ENCODE results near the gene ROGDI.

The ROGDI gene

GRCh38 chr16:4840984-4841383 is 38.6 kb upstream of the ROGDI start:
- CTCF ChIA-PET, result interaction anchor here (1.8 kb wide), 1 partner anchor 115 kb away, joined by 7 read pairs; no protein-coding TSS in a partner anchor

GRCh38 chr16:4839942-4840341 is 37.5 kb upstream of the ROGDI start:
- ChIA-PET POLR2A (no interaction called here), CTCF (no interaction called here)
- no peak overlapping the region for H3K4me3 ChIP-seq (ENCODE audit: low read depth, low read length)
- DNase-seq (ENCODE audit: low read depth, low spot score), result no peak
- no peak for TF ChIP-seq CTCF (IDR thresholded peaks at IDR 0.05; ENCODE audit: insufficient read depth, low read length, missing control alignments)

More at GRCh38 chr16:4840984-4841383, 38.6 kb upstream of the ROGDI start:
- no peak for DNase-seq (ENCODE audit: low read depth, low spot score)
- H3K4me3 ChIP-seq (ENCODE audit: low read depth, low read length), result no peak overlapping the region
- TF ChIP-seq CTCF (IDR thresholded peaks at IDR 0.05; ENCODE audit: insufficient read depth, low read length, missing control alignments), result no peak
- POLR2A ChIA-PET, result no interaction called here

GRCh38 chr16:4837733-4838501 is 35.5 kb upstream of the ROGDI start:
- ChIA-PET CTCF (interaction anchor here (1.0 kb wide), 1 partner anchor 9 kb away, joined by 3 read pairs; the partner anchor contains the start of genes GLYR1 and UBN1), POLR2A (interaction anchor here (0.7 kb wide), 1 partner anchor 30 kb away, joined by 6 read pairs; no protein-coding TSS in a partner anchor)
- TF ChIP-seq CTCF (IDR thresholded peaks at IDR 0.05; ENCODE audit: insufficient read depth, low read length, missing control alignments), result no peak
- no peak overlapping the region for H3K4me3 ChIP-seq (ENCODE audit: low read depth, low read length)
- no peak for DNase-seq (ENCODE audit: low read depth, low spot score)

DNA sequence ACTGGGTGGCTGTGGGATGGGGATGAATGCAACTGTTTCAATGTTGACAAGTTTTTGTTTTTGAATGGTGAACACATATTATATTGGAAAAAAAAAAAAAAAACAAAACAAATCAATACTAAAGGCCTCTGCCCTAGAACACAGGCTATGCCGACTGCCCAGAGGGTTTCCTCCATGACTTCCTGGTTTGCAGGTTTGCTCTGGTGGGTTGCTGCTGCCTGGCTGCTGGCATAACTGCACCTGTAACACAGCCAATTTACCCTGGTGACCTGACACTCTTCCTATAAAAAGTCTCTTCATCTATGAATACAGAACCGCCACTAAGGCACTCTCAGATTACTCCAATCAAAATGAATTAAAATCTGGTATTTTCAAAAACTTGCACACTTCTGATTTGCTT is 34.3 kb upstream of the ROGDI start:
- DNase-seq (ENCODE audit: low read depth, low spot score), result no peak
- POLR2A ChIA-PET, result no interaction called here
- no peak overlapping the region for H3K4me3 ChIP-seq (ENCODE audit: low read depth, low read length)
- TF ChIP-seq CTCF (IDR thresholded peaks at IDR 0.05; ENCODE audit: insufficient read depth, low read length, missing control alignments), result no peak
- CTCF ChIA-PET, result interaction anchor here (1.0 to 2.0 kb wide), 3 partner anchors 10 to 119 kb away, joined by 3 to 11 read pairs (median 6); partner anchors contain the start of genes GLYR1 and UBN1

DNA sequence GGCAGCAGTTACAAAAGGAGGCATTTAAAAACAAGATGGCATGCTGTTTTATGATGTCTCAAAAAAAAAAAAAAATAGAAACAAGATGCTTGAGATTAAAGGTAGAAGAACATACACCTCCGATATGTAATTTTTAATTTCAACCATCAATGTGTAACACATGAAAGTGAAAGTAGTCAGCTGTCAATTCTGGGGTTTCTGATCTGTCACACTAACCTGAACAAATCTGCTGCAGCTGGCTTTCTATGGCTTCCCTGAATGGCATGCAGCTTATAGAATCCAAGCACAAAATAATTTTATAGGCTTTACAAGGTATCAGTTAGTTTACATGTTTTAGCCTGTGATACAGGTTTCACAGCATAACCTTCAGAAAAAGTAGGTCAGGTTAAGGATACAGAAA is 31.2 kb upstream of the ROGDI start:
- ChIA-PET CTCF (interaction anchor here (0.8 kb wide), 1 partner anchor 11 kb away, joined by 3 read pairs; no protein-coding TSS in a partner anchor), POLR2A (interaction anchor here (1.0 kb wide), 1 partner anchor 13 kb away, joined by 4 read pairs; no protein-coding TSS in a partner anchor)
- H3K4me3 ChIP-seq (ENCODE audit: low read depth, low read length), result no peak overlapping the region
- TF ChIP-seq CTCF (IDR thresholded peaks at IDR 0.05; ENCODE audit: insufficient read depth, low read length, missing control alignments), result no peak
- DNase-seq (ENCODE audit: low read depth, low spot score), result no peak

DNA sequence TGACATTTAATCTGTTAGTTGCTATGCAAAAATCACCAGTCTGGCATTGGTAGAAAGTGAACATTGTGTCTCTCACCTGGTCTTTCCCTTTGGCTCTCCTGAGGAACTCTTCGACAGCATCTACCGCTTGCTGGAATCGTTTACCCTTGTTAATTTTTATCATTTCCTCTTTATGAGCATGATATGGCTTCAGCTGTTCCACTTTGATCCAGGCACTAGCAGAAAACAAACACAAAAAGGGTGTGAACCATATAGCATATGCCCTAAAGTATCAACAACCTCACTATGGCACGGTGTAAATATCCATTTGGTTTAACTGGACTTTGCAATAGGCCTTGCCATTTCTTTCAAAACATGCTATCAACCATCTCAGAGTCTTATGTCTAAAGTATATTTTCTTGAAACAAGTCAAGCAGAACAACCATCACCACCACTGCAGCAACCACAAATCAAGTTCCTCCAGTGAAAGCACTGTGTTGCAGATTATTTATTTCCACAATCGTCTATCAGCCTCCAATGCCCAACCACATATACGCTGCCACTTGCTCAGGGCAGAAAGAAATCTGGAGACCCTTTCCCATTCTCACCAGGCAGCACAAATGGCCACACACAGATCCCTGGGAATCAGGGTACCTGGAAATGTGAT is 30.4 kb upstream of the ROGDI start:
- DNase-seq (ENCODE audit: low read depth, low spot score), result no peak
- POLR2A ChIA-PET, result interaction anchor here (1.0 kb wide), 1 partner anchor 13 kb away, joined by 4 read pairs; no protein-coding TSS in a partner anchor
- no peak for TF ChIP-seq CTCF (IDR thresholded peaks at IDR 0.05; ENCODE audit: insufficient read depth, low read length, missing control alignments)
- CTCF ChIA-PET, result no interaction called here
- H3K4me3 ChIP-seq (ENCODE audit: low read depth, low read length), result no peak overlapping the region
